Panc1 (cell line): Measurements from ENCODE around the gene HSD17B10. TPM values are rescaled to one million over a fixed set of nuclear protein-coding genes. Genes with fewer than 3 reads are reported as not detected.

ENCODE experiments used
- ATAC-seq: fragments of 200-7000 bp; cut with Tn5 transposase; 2 replicates; pipeline ENCODE4 v1.9.1; 2020; ENCODE audit warnings: mild to moderate bottlenecking, moderate library complexity
- BruUV-seq: library from RNA; stranded (reverse); fragments of 400-500 nt; replicated peaks from 2 replicates; lab custom pipeline; 2021; lab: Mats Ljungman, UMichigan
- CTCF ChIA-PET: fragments of 300-600 bp; sonication (Branson Sonifier 250); formaldehyde crosslinking; loops from one replicate; lab custom pipeline; 2022; ENCODE audit warnings: antibody characterized with exemption; lab: Charles Lee
- POLR2A ChIA-PET: fragments of 300-600 bp; sonication (Branson Sonifier 250); formaldehyde crosslinking; loops from one replicate; lab custom pipeline; 2022; ENCODE audit warnings: antibody characterized with exemption; lab: Charles Lee
- DNase-seq: peaks from one replicate; pipeline ENCODE4 v3.0.0-alpha.2; 2010; ENCODE audit warnings: low read depth, low spot score
- H3K27ac ChIP-seq: 2 replicates; pipeline ENCODE4 v1.5.1; 2011; ENCODE audit warnings: mild to moderate bottlenecking, low read length, inconsistent platforms
- H3K27me3 ChIP-seq: fragments of 200-500 bp; sonication (Bioruptor generic); 2 replicates; pipeline ENCODE4 v1.6.0; 2014; ENCODE audit warnings: low read length, inconsistent platforms; ENCODE audit not compliant: control insufficient read depth, insufficient read depth
- H3K36me3 ChIP-seq: fragments of 200-500 bp; sonication (Bioruptor generic); 2 replicates; pipeline ENCODE4 v1.5.1; 2014; ENCODE audit warnings: inconsistent platforms, mild to moderate bottlenecking, low read length, moderate library complexity; ENCODE audit not compliant: control insufficient read depth, insufficient read depth
- H3K4me1 ChIP-seq: 2 replicates; pipeline ENCODE4 v1.5.1; 2011; ENCODE audit warnings: inconsistent platforms, mild to moderate bottlenecking, low read length, moderate library complexity; ENCODE audit not compliant: control insufficient read depth, insufficient read depth
- H3K4me3 ChIP-seq, 2 experiments: 2 replicates each; pipeline ENCODE4 v1.5.1; 2011 to 2012; ENCODE audit warnings: low read depth in 2 of 2, low read length in 2 of 2, mild to moderate bottlenecking in 2 of 2, inconsistent platforms in 1 of 2, moderate library complexity in 1 of 2
- H3K9me3 ChIP-seq: fragments of 200-500 bp; sonication (Bioruptor generic); 2 replicates; pipeline ENCODE4 v1.5.1; 2014; ENCODE audit warnings: low read depth, mild to moderate bottlenecking, inconsistent platforms, low read length, moderate library complexity; ENCODE audit not compliant: control insufficient read depth, insufficient read depth
- POLR2AphosphoS5 ChIP-seq: IDR thresholded peaks from 2 replicates; pipeline ENCODE4 v1.6.1; 2012; ENCODE audit warnings: mild to moderate bottlenecking, low read depth, low read length, moderate library complexity
- SIN3A ChIP-seq: IDR thresholded peaks from 2 replicates; pipeline ENCODE4 v1.6.1; 2012; ENCODE audit warnings: low read depth, mild to moderate bottlenecking, low read length, moderate library complexity, borderline replicate concordance; ENCODE audit not compliant: insufficient read depth
- TCF7L2 ChIP-seq: IDR thresholded peaks from 2 replicates; pipeline ENCODE4 v1.6.1; 2011; ENCODE audit warnings: mild to moderate bottlenecking, low read depth, low read length, inconsistent platforms
- in situ Hi-C: cut with HindIII; loops from 2 replicates; pipeline ENCODE4 v1.10.0; 2016; ENCODE audit warnings: low sequenced_read_pairs, low pct_unique_long_range_greater_than_20kb
- intact Hi-C: fragments of 100-400 bp; cut with micrococcal nuclease; formaldehyde crosslinking; loops from one replicate; pipeline ENCODE4 v1.10.0; 2022; ENCODE audit not compliant: unreplicated experiment
- total RNA-seq: library from RNA; stranded (reverse); gene quantifications from one replicate; pipeline ENCODE4 v1.2.1, GENCODE V29; 2021; ENCODE audit not compliant: unreplicated experiment
- TF ChIP-seq, protein P1 (sequence below): fragments of 450-650 bp; IDR thresholded peaks from 2 replicates; pipeline ENCODE4 v1.5.1; 2017; ENCODE audit warnings: mild to moderate bottlenecking
- TF ChIP-seq, protein P2 (sequence below), 2 experiments: IDR thresholded peaks; 2 replicates each; pipeline ENCODE4 v1.6.1; 2011 to 2012; ENCODE audit warnings: low read depth in 2 of 2, control low read depth in 1 of 2, low read length in 1 of 2, mild to moderate bottlenecking in 1 of 2, moderate library complexity in 1 of 2; ENCODE audit not compliant: insufficient read depth in 1 of 2

HSD17B10 gene
- total RNA-seq, 1 experiment from 2014 or later = 216 TPM

- TF ChIP-seq, protein P1, sequence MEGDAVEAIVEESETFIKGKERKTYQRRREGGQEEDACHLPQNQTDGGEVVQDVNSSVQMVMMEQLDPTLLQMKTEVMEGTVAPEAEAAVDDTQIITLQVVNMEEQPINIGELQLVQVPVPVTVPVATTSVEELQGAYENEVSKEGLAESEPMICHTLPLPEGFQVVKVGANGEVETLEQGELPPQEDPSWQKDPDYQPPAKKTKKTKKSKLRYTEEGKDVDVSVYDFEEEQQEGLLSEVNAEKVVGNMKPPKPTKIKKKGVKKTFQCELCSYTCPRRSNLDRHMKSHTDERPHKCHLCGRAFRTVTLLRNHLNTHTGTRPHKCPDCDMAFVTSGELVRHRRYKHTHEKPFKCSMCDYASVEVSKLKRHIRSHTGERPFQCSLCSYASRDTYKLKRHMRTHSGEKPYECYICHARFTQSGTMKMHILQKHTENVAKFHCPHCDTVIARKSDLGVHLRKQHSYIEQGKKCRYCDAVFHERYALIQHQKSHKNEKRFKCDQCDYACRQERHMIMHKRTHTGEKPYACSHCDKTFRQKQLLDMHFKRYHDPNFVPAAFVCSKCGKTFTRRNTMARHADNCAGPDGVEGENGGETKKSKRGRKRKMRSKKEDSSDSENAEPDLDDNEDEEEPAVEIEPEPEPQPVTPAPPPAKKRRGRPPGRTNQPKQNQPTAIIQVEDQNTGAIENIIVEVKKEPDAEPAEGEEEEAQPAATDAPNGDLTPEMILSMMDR = no peak
- TF ChIP-seq, protein P2, sequence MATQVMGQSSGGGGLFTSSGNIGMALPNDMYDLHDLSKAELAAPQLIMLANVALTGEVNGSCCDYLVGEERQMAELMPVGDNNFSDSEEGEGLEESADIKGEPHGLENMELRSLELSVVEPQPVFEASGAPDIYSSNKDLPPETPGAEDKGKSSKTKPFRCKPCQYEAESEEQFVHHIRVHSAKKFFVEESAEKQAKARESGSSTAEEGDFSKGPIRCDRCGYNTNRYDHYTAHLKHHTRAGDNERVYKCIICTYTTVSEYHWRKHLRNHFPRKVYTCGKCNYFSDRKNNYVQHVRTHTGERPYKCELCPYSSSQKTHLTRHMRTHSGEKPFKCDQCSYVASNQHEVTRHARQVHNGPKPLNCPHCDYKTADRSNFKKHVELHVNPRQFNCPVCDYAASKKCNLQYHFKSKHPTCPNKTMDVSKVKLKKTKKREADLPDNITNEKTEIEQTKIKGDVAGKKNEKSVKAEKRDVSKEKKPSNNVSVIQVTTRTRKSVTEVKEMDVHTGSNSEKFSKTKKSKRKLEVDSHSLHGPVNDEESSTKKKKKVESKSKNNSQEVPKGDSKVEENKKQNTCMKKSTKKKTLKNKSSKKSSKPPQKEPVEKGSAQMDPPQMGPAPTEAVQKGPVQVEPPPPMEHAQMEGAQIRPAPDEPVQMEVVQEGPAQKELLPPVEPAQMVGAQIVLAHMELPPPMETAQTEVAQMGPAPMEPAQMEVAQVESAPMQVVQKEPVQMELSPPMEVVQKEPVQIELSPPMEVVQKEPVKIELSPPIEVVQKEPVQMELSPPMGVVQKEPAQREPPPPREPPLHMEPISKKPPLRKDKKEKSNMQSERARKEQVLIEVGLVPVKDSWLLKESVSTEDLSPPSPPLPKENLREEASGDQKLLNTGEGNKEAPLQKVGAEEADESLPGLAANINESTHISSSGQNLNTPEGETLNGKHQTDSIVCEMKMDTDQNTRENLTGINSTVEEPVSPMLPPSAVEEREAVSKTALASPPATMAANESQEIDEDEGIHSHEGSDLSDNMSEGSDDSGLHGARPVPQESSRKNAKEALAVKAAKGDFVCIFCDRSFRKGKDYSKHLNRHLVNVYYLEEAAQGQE (IDR thresholded peaks at IDR 0.05; ENCODE audit: insufficient read depth in 1 of 2, low read depth in 2 of 2, low read length in 1 of 2) = no peak
- TF ChIP-seq POLR2AphosphoS5 = no peak
- TF ChIP-seq SIN3A = no peak
- TF ChIP-seq TCF7L2 = no peak
- DNase-seq (no peak), ATAC-seq (no peak)
- no peak overlapping the region for H3K4me3 ChIP-seq
- ChIA-PET CTCF (no interaction called here), POLR2A (no interaction called here)
- no TSS peak for BruUV-seq
- peaks cover 11% of the 10 kb centered on the region; the same call in 1 of the 2 replicates for H3K36me3 ChIP-seq
- intact Hi-C loops = no loop called here
- no peaks in the 10 kb centered on the region for H3K9me3 ChIP-seq
- in situ Hi-C loops = no loop called here
- H3K4me1 ChIP-seq = no peaks in the 10 kb centered on the region
- H3K27me3 ChIP-seq = no peaks in the 10 kb centered on the region
- H3K27ac ChIP-seq = no peak overlapping the region
Measured at GRCh38 chrX:53412446-53412845, 21.7 kb downstream of the HSD17B10 start.

DNA sequence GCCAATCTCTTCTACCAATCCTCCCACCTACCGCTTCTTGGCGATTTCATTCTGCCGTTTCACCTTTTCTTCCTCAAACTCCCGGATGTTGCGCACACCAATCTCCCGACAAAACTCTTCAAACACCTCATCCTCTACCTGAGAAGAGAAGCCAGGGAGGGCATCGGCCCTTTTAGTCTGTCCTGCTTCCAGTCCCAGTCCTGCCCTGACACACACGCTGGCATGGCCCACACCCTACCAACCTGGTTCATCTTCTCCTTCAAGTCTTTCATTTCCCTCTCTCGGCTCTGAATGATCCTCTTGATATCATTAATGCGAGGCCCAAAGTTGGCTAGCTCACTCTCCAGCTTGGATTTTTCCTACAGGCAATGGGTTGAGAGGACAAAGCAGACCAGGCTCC lies 30.6 kb downstream of the HSD17B10 start:
- in situ Hi-C loops (no loop called here), intact Hi-C loops (no loop called here)
- Histone ChIP-seq H3K4me3 (no peak overlapping the region), H3K4me1 (no peaks in the 10 kb centered on the region), H3K27ac (no peak overlapping the region), H3K36me3 (peaks cover 16% of the 10 kb centered on the region), H3K9me3 (no peaks in the 10 kb centered on the region), H3K27me3 (no peaks in the 10 kb centered on the region)
- POLR2A ChIA-PET = no interaction called here
- ATAC-seq = no peak
- CTCF ChIA-PET = no interaction called here
- no peak for TF ChIP-seq TCF7L2
- TF ChIP-seq, protein P2 (IDR thresholded peaks at IDR 0.05; ENCODE audit: insufficient read depth in 1 of 2, low read depth in 2 of 2, low read length in 1 of 2) = no peak
- BruUV-seq = no TSS peak
- no peak for DNase-seq
